Rectal smooth muscle tissue (tissue), 1 donor: ENCODE measurements around the gene ARFGEF3.

Source experiments
- H3K27ac ChIP-seq: one replicate; pipeline ENCODE4 v1.7.0; 2013; ENCODE audit warnings: low read depth, low read length, inconsistent platforms
- H3K27me3 ChIP-seq: one replicate; pipeline ENCODE4 v1.7.0; 2013; ENCODE audit warnings: low read length; ENCODE audit not compliant: control insufficient read depth, insufficient read depth
- H3K36me3 ChIP-seq: one replicate; pipeline ENCODE4 v1.7.0; 2013; ENCODE audit warnings: low read length; ENCODE audit not compliant: control insufficient read depth, insufficient read depth
- H3K4me1 ChIP-seq: one replicate; pipeline ENCODE4 v1.7.0; 2013; ENCODE audit warnings: low read length; ENCODE audit not compliant: control insufficient read depth, insufficient read depth
- H3K4me3 ChIP-seq: one replicate; pipeline ENCODE4 v1.7.0; 2013; ENCODE audit warnings: low read length
- H3K9ac ChIP-seq: one replicate; pipeline ENCODE4 v1.7.0; 2013; ENCODE audit warnings: low read length

ARFGEF3 gene

GRCh38 chr6:138226700-138227315 lies 65.1 kb downstream of the ARFGEF3 start:
- Histone ChIP-seq H3K36me3 (no peaks in the 10 kb centered on the region), H3K27ac (no peak overlapping the region), H3K27me3 (no peaks in the 10 kb centered on the region), H3K4me1 (no peaks in the 10 kb centered on the region), H3K9ac (no peak overlapping the region), H3K4me3 (no peak overlapping the region)

GRCh38 chr6:138227316-138227781 lies 65.6 kb downstream of the ARFGEF3 start:
- H3K27me3 ChIP-seq, result no peaks in the 10 kb centered on the region
- no peak overlapping the region for H3K27ac ChIP-seq
- no peak overlapping the region for H3K4me3 ChIP-seq
- H3K4me1 ChIP-seq, result no peaks in the 10 kb centered on the region
- H3K36me3 ChIP-seq, result no peaks in the 10 kb centered on the region
- no peak overlapping the region for H3K9ac ChIP-seq

GRCh38 chr6:138229072-138229471 lies 67.3 kb downstream of the ARFGEF3 start:
- no peak overlapping the region for H3K4me3 ChIP-seq
- no peaks in the 10 kb centered on the region for H3K36me3 ChIP-seq
- no peaks in the 10 kb centered on the region for H3K27me3 ChIP-seq
- no peak overlapping the region for H3K9ac ChIP-seq
- H3K4me1 ChIP-seq, result no peaks in the 10 kb centered on the region
- no peak overlapping the region for H3K27ac ChIP-seq

GRCh38 chr6:138229663-138230179 lies 68.0 kb downstream of the ARFGEF3 start:
- H3K9ac ChIP-seq, result no peak overlapping the region
- no peaks in the 10 kb centered on the region for H3K36me3 ChIP-seq
- no peak overlapping the region for H3K27ac ChIP-seq
- H3K4me3 ChIP-seq, result no peak overlapping the region
- no peaks in the 10 kb centered on the region for H3K4me1 ChIP-seq
- no peaks in the 10 kb centered on the region for H3K27me3 ChIP-seq

DNA sequence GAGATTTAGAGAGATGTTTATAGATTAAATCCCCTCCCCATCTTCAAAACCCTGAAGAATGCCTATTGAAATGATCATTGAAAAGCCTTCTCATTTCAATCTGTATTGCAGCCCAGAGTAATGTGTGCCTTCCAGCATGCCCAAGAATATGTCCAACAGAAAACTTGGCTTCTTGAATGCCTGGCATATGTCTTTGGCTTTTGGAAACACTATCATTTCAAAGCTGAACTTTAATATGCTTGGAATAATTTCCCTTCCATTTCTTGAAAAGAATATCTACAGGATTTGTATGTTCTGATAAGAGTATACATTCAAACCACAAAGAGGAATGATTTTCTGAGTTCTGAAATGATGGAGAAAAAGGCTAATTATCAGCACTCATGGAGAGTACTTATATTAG lies 68.5 kb downstream of the ARFGEF3 start:
- Histone ChIP-seq H3K9ac (no peak overlapping the region), H3K27me3 (no peaks in the 10 kb centered on the region), H3K36me3 (no peaks in the 10 kb centered on the region), H3K4me1 (no peaks in the 10 kb centered on the region), H3K27ac (no peak overlapping the region), H3K4me3 (no peak overlapping the region)

DNA sequence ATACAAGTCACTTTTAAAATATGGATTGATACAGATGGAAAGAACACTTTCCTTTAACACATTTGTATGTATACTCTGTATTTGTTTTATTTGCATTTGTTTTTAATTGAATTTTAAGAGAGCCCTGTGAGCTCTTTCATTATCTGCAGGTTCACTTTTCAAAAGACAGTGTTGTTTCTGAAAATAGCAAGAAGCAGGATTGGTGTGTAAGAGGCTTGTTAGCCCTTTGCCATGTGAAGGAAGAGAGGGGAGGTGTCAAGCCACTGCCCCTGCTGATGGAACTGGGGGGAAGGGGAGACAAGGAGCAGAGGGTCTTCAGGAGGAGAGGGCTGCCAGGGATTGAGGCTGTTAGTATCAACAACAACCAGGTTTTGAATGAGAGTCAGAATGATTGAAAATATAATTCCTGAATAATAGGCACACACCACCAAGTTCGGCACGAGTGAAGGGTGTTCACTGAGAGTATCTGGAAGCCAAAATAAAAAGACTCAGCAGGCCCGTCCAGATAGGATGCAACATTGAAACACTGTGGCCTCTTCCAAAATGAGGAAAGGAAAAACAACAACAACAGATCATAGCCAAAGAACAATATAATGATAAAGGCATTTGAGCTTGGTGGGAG lies 69.1 kb downstream of the ARFGEF3 start:
- Histone ChIP-seq H3K9ac (no peak overlapping the region), H3K27ac (no peak overlapping the region), H3K4me3 (no peak overlapping the region), H3K4me1 (no peaks in the 10 kb centered on the region), H3K27me3 (no peaks in the 10 kb centered on the region), H3K36me3 (no peaks in the 10 kb centered on the region)

- Histone ChIP-seq H3K36me3 (no peaks in the 10 kb centered on the region), H3K4me1 (no peaks in the 10 kb centered on the region), H3K9ac (no peak overlapping the region), H3K27ac (no peak overlapping the region), H3K27me3 (no peaks in the 10 kb centered on the region), H3K4me3 (no peak overlapping the region)
Observed at GRCh38 chr6:138231381-138231886, 69.7 kb downstream of the ARFGEF3 start.

GRCh38 chr6:138234363-138234762 lies 72.6 kb downstream of the ARFGEF3 start:
- H3K27ac ChIP-seq, result no peak overlapping the region
- no peaks in the 10 kb centered on the region for H3K36me3 ChIP-seq
- no peaks in the 10 kb centered on the region for H3K27me3 ChIP-seq
- no peaks in the 10 kb centered on the region for H3K4me1 ChIP-seq
- no peak overlapping the region for H3K4me3 ChIP-seq
- no peak overlapping the region for H3K9ac ChIP-seq

DNA sequence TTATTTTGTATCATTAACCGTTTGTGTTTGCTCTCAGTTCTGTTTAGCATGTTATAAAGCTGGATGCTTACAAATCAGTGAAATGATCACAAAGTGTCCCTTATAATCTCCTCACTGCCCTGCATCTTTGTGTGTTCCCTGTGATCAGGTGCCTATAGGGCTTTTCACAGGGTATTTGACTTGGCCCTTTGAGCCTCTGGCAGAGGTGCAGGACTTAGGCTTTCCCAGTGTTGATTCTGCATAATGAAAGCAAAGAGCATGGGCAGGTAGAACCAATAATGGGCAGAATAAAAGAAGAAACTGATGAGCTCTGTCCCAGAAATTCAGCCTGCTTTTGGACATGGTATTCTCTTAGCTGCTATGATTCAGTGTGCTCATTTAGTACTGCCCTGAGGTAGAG lies 73.5 kb downstream of the ARFGEF3 start:
- no peak overlapping the region for H3K27ac ChIP-seq
- H3K36me3 ChIP-seq, result no peaks in the 10 kb centered on the region
- H3K27me3 ChIP-seq, result no peaks in the 10 kb centered on the region
- H3K9ac ChIP-seq, result no peak overlapping the region
- no peak overlapping the region for H3K4me3 ChIP-seq
- no peaks in the 10 kb centered on the region for H3K4me1 ChIP-seq

DNA sequence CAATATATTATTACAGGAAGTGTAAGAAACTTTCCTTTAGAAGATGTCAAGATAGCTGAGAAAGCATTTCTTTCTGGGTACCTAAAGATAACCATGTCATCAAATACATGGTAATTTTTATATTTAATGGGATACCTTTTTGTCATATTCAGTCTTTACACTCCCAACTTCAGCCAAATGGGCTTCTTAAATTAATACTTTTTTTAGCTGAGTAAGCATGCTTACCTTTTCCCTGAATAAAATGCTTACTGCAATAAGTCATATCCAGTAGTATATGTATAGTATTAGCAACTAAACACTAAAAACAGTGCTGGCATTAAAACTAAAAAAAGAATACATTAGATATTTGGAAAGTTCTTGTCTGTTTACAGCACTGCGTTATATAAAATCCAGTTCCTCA lies 74.0 kb downstream of the ARFGEF3 start:
- H3K9ac ChIP-seq, result no peak overlapping the region
- H3K27me3 ChIP-seq, result no peaks in the 10 kb centered on the region
- H3K27ac ChIP-seq, result no peak overlapping the region
- H3K36me3 ChIP-seq, result no peaks in the 10 kb centered on the region
- H3K4me3 ChIP-seq, result no peak overlapping the region
- no peaks in the 10 kb centered on the region for H3K4me1 ChIP-seq

DNA sequence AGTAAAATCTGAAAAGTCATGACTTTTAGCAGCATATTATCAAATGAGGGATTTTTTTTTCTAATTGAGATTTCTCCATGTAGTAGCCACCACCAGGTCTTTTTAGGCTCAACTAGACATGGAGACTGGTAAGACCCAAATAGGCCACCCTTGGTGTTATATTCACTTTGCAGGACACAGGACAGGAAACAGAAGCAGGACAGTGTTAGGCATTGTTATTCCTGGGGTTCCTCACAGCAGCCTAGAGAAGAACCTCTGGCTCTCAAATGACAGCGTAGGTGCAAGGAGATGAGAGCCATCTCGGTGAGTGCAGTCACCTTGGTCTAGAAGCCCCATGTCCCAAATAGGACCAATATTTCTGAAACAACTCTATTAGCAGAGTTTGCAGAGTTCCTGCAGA lies 75.7 kb downstream of the ARFGEF3 start:
- Histone ChIP-seq H3K27me3 (no peaks in the 10 kb centered on the region), H3K4me3 (no peak overlapping the region), H3K9ac (no peak overlapping the region), H3K27ac (no peak overlapping the region), H3K4me1 (no peaks in the 10 kb centered on the region), H3K36me3 (no peaks in the 10 kb centered on the region)

GRCh38 chr6:138238368-138238767 lies 76.6 kb downstream of the ARFGEF3 start:
- Histone ChIP-seq H3K27me3 (no peaks in the 10 kb centered on the region), H3K27ac (no peak overlapping the region), H3K36me3 (no peaks in the 10 kb centered on the region), H3K4me1 (no peaks in the 10 kb centered on the region), H3K4me3 (no peak overlapping the region), H3K9ac (no peak overlapping the region)

- Histone ChIP-seq H3K4me3 (no peak overlapping the region), H3K27ac (no peak overlapping the region), H3K4me1 (no peaks in the 10 kb centered on the region), H3K27me3 (no peaks in the 10 kb centered on the region), H3K9ac (no peak overlapping the region), H3K36me3 (no peaks in the 10 kb centered on the region)
Observed at GRCh38 chr6:138239774-138240173, 78.0 kb downstream of the ARFGEF3 start.
